Retinal pigment epithelial cell (primary cell): Measurements from ENCODE around the gene HS6ST2.
A peak's percentile ranks its signal among the peaks of the same experiment; 100 is the strongest.

Experiments used
- DNase-seq: peaks from one replicate; pipeline ENCODE4 v3.0.0-alpha.2; 2010; ENCODE audit warnings: low read depth
- H3K4me3 ChIP-seq: 2 replicates; pipeline ENCODE4 v1.5.1; 2011; ENCODE audit warnings: mild to moderate bottlenecking, low read length, control low read depth, moderate library complexity
- TF ChIP-seq, protein P1 (sequence below): conservative IDR thresholded peaks from 2 replicates; pipeline ENCODE4 v1.5.1; 2011; ENCODE audit warnings: low read depth, low read length, control low read depth, inconsistent platforms

The HS6ST2 gene

DNA sequence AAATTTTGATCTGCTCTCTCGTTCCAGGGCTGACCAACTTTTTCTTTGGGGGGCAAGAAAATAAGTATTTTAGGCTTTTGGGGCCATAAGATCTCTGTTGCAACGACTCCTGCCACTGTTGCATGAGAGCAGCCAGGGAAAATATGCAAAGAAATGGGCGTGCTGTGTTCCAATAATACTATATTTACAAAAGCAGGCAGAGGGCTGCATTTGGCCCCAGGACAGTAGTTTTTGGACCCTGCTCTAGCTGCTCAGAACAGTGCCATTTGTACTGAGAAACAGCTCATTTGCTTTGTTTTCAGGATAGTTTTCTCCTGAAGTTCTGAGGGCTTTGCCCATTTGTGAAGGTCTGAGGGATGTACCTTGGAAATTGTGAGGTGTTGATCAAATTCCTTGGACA, 334.5 kb downstream of the HS6ST2 start:
- TF ChIP-seq, protein P1, sequence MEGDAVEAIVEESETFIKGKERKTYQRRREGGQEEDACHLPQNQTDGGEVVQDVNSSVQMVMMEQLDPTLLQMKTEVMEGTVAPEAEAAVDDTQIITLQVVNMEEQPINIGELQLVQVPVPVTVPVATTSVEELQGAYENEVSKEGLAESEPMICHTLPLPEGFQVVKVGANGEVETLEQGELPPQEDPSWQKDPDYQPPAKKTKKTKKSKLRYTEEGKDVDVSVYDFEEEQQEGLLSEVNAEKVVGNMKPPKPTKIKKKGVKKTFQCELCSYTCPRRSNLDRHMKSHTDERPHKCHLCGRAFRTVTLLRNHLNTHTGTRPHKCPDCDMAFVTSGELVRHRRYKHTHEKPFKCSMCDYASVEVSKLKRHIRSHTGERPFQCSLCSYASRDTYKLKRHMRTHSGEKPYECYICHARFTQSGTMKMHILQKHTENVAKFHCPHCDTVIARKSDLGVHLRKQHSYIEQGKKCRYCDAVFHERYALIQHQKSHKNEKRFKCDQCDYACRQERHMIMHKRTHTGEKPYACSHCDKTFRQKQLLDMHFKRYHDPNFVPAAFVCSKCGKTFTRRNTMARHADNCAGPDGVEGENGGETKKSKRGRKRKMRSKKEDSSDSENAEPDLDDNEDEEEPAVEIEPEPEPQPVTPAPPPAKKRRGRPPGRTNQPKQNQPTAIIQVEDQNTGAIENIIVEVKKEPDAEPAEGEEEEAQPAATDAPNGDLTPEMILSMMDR, result no peak
- DNase-seq, result no peak
- no peak overlapping the region for H3K4me3 ChIP-seq

DNA sequence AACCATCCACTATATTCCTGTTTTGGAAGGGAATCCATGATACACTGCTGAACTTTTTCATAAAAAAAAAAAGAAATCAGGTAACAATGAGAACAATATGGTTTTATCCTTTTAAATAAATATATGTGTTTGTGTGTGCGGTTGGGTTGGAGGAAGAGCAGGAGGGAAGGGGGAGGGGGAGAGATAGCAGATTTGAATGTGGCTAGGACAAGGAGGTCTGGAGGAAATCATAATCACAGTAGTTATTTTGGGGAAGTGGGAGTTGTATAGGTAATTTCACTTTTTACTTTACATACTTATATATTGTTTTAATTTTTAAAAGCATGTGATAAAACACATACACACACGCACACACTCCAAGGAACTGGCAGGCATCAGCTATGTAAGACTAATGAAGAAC, 335.1 kb downstream of the HS6ST2 start:
- H3K4me3 ChIP-seq, result no peak overlapping the region
- TF ChIP-seq, protein P1, result no peak
- no peak for DNase-seq

DNA sequence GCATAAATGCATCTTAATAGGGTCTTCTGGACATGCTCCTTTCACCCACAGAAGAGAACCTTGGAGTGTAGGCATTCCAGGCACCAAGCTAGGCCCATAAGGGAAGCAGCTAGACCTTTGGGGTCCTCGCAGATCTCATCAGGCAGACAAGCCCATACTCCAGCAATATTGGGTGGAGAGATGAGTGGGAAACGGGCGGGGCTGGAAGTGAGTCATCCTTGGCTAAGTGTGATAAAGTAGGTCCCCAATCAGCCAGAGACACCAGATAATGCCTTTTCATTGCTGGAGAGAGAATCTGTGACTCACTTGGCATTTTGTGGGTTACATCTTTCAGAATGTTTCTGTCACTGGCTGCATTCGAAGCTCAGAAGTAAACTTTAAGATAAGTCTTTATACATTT, 336.3 kb downstream of the HS6ST2 start:
- TF ChIP-seq, protein P1, result no peak
- no peak for DNase-seq

DNA sequence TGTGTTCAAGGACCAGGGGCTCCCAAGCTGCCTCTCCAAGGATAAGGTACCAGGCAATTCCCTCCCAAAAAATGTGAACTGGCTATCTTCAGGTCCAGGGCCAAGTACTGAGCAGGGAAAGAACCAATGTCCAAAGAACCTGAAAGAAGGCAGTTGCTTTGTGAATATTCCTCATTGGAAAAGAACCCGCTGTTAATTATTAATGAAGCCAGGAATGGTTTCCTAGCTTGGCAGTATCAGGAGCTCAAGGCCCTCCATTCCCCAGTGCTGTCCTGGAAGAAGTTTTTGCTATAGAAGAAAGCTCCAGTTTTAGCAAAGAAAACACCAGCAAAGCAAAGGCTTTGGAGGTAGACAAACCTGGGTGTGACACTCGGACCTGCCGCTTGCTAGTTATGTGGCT, 339.6 kb downstream of the HS6ST2 start:
- H3K4me3 ChIP-seq, result no peak overlapping the region
- DNase-seq, result no peak
- TF ChIP-seq, protein P1, result no peak

More for the DNA sequence above, 336.3 kb downstream of the HS6ST2 start:
- H3K4me3 ChIP-seq, result no peak overlapping the region

DNA sequence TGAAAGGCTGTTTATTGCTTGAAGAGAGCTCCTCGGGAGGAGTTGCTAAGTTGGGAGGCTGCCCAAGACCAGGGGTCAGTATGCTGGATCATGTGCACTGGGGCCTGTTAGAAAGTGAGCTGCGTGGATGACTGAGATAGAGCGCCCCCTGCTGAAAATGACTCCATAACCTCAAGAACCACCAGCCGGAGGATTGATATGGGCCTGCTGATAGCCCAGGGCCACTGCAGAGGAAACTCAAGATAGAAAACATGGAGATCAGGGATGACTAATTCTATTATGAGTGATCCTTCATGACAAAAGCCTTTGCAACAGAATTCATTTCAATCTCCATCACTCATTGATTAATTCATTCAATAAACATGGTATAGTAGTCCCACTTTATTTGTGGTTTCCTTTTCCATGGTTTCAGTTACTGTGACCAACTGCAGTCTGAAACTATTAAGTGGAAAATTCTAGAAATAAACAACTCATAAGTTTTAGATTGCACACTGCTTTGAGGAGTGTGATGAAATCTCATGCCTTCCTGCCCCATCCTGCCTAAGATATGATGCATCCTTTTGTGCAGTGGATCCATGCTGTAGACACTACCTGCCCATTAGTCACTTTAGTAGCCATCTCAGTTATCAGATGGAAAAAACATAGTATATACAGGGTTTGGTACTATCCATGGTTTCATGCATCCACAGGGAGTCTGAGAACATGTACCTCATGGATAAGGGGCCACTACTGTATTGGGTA, 342.9 kb downstream of the HS6ST2 start:
- TF ChIP-seq, protein P1, result peak; percentile 44
- DNase-seq, result no peak

DNA sequence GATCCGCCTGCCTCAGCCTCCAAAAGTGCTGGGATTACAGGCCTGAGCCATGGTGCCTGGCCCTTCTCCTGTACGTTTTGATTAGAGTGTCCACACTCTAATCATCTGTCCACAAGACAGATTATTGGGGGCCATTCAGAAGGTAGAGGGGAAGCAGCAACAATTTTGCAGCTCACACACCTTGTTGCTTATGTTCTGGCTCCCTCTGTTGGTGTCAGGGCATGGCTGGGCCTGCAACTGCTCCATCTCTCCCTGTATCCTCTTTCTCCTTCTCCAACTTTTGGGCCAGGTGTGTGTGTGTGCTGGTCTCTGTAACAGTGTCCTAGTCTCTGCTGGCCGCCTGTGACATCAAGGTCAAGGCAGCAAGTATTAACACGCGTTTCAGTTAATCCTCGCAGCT, 344.1 kb downstream of the HS6ST2 start:
- DNase-seq, result no peak
- H3K4me3 ChIP-seq, result no peak overlapping the region
- TF ChIP-seq, protein P1, result peak; percentile 52

More for the DNA sequence above, 342.9 kb downstream of the HS6ST2 start:
- no peak overlapping the region for H3K4me3 ChIP-seq

DNA sequence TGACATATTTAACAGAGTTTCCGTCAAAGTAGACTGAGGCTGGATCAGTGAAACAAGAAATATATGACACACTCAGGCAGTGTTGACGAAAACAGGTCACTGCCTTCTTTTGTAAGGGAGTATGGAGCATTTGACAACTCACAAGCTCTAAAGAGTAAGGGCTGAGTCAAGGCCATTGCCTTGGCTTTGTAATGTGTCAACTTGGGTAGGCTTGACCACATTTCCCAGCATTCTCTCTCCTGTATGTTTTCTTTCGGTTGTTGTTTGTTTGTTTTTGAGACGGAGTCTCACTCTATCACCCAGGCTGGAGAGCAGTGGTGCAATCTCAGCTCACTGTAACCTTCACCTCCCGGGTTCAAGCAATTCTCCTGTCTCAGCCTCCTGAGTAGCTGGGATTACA, 344.6 kb downstream of the HS6ST2 start:
- TF ChIP-seq, protein P1, result no peak
- no peak for DNase-seq
- no peak overlapping the region for H3K4me3 ChIP-seq
